ENCODE measurements around the gene KCMF1.
A peak's percentile ranks its signal among the peaks of the same experiment; 100 is the strongest.

DNA sequence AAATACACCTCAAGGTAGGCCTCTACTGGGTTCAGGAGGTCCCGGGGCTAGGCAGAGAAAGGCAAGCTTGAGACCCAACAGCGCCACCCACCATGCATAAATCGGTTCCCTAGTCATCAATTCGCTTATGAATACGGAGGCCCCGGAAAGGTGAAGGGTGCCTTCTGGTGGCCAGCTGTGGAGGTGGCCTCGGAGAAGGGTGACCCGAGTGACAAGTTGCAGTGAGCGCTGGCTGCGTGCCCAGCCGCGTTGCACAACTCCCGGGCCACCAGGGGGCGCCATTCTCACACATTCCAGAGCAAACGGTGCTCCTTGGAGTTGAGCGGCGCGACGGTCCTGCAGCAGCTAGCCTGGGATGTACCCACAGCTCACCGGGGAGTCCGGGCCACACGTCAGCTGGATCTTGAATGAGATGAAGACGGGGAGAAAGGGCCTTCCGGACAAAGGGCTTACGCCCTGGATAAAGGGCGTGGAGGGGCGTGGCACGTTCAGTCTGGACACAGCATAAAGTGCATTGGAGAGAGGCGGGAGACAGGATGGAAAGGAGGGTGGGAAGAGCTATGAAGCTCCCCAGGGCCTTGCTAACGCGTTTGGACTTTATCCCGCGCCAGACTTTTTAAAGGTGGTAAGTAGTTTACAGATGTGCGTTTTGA is 45.1 kb upstream of the KCMF1 start:
- TF ChIP-seq CTCF (IDR thresholded peaks at IDR 0.05; ENCODE audit: insufficient read depth, low read depth, low read length) = peak; percentile 81
- no peak for TF ChIP-seq EZH2 (IDR thresholded peaks at IDR 0.05; ENCODE audit: insufficient read depth, low read length)
